Stomach (tissue), 4 donors: ENCODE results near the gene S100P.

Experiments used
- EP300 ChIP-seq: sonication (generic); formaldehyde crosslinking; IDR thresholded peaks from one replicate; pipeline ENCODE4 v1.6.1; 2017; ENCODE audit warnings: antibody characterized with exemption
- POLR2A ChIP-seq, 4 donors: fragments of 450-650 bp; IDR thresholded peaks; one replicate each; pipeline ENCODE4 v1.6.1; 2016; ENCODE audit warnings: antibody characterized with exemption in 4 of 4, control low read depth in 2 of 4, mild to moderate bottlenecking in 1 of 4, moderate library complexity in 1 of 4
- POLR2AphosphoS5 ChIP-seq, 3 donors: sonication (generic); formaldehyde crosslinking; IDR thresholded peaks; one replicate each; pipeline ENCODE4 v1.6.1; 2016; ENCODE audit warnings: antibody characterized with exemption in 3 of 3
- TF ChIP-seq, protein P1 (sequence below), 7 experiments: fragments of 450-650 bp in 4 of 7; fragments of 200-600 bp in 3 of 7; sonication (generic) in 3 of 7; IDR thresholded peaks; one replicate each; pipeline ENCODE4 v1.5.1; 2016 to 2019; ENCODE audit warnings: antibody characterized with exemption in 7 of 7, control low read depth in 2 of 7, mild to moderate bottlenecking in 1 of 7

DNA sequence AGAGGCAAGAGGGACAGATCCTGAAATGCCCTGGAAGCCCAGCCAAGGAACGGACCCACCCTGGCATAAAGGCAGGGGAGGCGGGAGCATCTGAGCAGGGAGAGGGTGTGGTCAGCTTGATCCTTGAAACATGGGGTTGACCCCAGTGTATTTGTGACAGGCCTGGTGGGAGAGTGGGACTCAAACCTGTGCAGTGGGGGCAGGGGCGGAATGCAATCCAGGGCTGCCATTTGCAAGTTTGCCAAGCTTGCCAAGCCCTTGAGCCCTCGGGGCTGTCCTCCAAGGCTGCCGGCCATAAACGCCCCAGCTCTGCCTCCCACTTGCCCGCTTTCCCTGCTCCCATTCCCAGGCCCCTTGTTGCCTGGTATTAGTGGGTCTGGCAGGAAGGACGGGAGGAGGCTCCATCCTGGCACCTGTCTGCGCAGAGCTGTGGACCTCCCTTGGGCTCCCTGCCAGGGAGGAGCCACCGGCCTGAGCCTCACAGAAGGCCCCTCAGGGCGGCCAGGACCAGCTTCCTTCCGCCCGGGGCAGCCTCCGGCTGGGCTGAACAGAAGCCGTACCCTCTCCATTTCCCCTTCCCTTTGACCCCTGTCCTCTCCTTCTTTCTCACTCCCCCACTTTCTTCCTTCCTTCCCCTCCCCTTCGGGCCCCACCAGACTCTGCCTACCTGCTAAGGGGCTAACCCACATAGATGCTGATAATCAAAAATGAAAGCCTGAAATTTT is 661 bp downstream of the S100P start:
- TF ChIP-seq, protein P1, sequence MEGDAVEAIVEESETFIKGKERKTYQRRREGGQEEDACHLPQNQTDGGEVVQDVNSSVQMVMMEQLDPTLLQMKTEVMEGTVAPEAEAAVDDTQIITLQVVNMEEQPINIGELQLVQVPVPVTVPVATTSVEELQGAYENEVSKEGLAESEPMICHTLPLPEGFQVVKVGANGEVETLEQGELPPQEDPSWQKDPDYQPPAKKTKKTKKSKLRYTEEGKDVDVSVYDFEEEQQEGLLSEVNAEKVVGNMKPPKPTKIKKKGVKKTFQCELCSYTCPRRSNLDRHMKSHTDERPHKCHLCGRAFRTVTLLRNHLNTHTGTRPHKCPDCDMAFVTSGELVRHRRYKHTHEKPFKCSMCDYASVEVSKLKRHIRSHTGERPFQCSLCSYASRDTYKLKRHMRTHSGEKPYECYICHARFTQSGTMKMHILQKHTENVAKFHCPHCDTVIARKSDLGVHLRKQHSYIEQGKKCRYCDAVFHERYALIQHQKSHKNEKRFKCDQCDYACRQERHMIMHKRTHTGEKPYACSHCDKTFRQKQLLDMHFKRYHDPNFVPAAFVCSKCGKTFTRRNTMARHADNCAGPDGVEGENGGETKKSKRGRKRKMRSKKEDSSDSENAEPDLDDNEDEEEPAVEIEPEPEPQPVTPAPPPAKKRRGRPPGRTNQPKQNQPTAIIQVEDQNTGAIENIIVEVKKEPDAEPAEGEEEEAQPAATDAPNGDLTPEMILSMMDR (IDR thresholded peaks at IDR 0.05), result no peak
- TF ChIP-seq EP300, result no peak
- TF ChIP-seq POLR2AphosphoS5 (IDR thresholded peaks at IDR 0.05), result peak in 1 of 3 donors; percentile 43
- no peak for TF ChIP-seq POLR2A (IDR thresholded peaks at IDR 0.05)
